GM19193 (cell line): ENCODE measurements around the gene MAEL.
A peak's percentile ranks its signal among the peaks of the same experiment; 100 is the strongest.

Experiments
- POLR2A ChIP-seq: IDR thresholded peaks from 4 replicates; pipeline ENCODE4 v1.6.1; 2011; ENCODE audit not compliant: insufficient read depth, insufficient read length; ENCODE audit errors: extremely low read depth

Gene MAEL

GRCh38 chr1:167011560-167012191 lies 22.6 kb downstream of the MAEL start:
- TF ChIP-seq POLR2A, result no peak

- TF ChIP-seq POLR2A, result no peak
Observed at GRCh38 chr1:167012570-167012969, 23.5 kb downstream of the MAEL start.

GRCh38 chr1:167013108-167013929 lies 24.2 kb downstream of the MAEL start:
- no peak for TF ChIP-seq POLR2A

- TF ChIP-seq POLR2A, result no peak
Observed at GRCh38 chr1:167016100-167016750, 27.1 kb downstream of the MAEL start.

GRCh38 chr1:167022384-167022783 lies 33.3 kb downstream of the MAEL start:
- TF ChIP-seq POLR2A, result no peak

GRCh38 chr1:167033646-167034045 lies 44.6 kb downstream of the MAEL start:
- no peak for TF ChIP-seq POLR2A

- TF ChIP-seq POLR2A, result peak; percentile 39
Observed at GRCh38 chr1:167043752-167044488, 54.8 kb downstream of the MAEL start.

GRCh38 chr1:167051907-167052306 lies 62.8 kb downstream of the MAEL start:
- TF ChIP-seq POLR2A, result no peak

- TF ChIP-seq POLR2A, result no peak
Observed at GRCh38 chr1:167052389-167052788, 63.3 kb downstream of the MAEL start.

- TF ChIP-seq POLR2A, result no peak
Observed at GRCh38 chr1:167054531-167054930, 65.5 kb downstream of the MAEL start.

- no peak for TF ChIP-seq POLR2A
Observed at GRCh38 chr1:167054946-167055630, 66.0 kb downstream of the MAEL start.

- no peak for TF ChIP-seq POLR2A
Observed at GRCh38 chr1:167056529-167057231, 67.6 kb downstream of the MAEL start.

- no peak for TF ChIP-seq POLR2A
Observed at GRCh38 chr1:167057241-167057688, 68.2 kb downstream of the MAEL start.
